Uterus (tissue), 2 donors: ENCODE measurements around the gene FBXO47.

Experiments
- CTCF ChIP-seq, 4 experiments: fragments of 200-600 bp in 2 of 4; fragments of 450-650 bp in 2 of 4; sonication (generic) in 2 of 4; IDR thresholded peaks; one replicate each; pipeline ENCODE4 v1.5.1; 2016 to 2019; ENCODE audit warnings: antibody characterized with exemption in 4 of 4, mild to moderate bottlenecking in 2 of 4, moderate library complexity in 1 of 4
- POLR2A ChIP-seq, 2 donors: fragments of 450-650 bp; IDR thresholded peaks; one replicate each; pipeline ENCODE4 v1.6.1; 2016; ENCODE audit warnings: antibody characterized with exemption in 2 of 2, mild to moderate bottlenecking in 1 of 2, moderate library complexity in 1 of 2

GRCh38 chr17:38899421-38899820 is 67.8 kb downstream of the FBXO47 start:
- no peak for TF ChIP-seq CTCF (IDR thresholded peaks at IDR 0.05)
- TF ChIP-seq POLR2A (IDR thresholded peaks at IDR 0.05): no peak
